Skin epidermis (tissue), 12 donors: Measurements from ENCODE around the gene DSG2.
"Not testable (repeated sequence)": the region's sequence is repeated elsewhere in the genome, so short reads cannot be mapped to it uniquely, and the experiment has no call there.

ENCODE experiments used
- H3K27ac ChIP-seq, 21 experiments: fragments of 200-600 bp; sonication (generic) in 11 of 21; one replicate each; pipeline ENCODE4 v1.5.0; 2020; ENCODE audit warnings: mild to moderate bottlenecking in 3 of 21, inconsistent platforms in 2 of 21, moderate library complexity in 2 of 21
- H3K4me3 ChIP-seq, 7 experiments: fragments of 200-600 bp; sonication (generic) in 2 of 7; one replicate each; pipeline ENCODE4 v1.5.0; 2020; ENCODE audit warnings: inconsistent platforms in 2 of 7, mild to moderate bottlenecking in 2 of 7, moderate library complexity in 1 of 7

DSG2 gene

GRCh38 chr18:31498574-31499524, 872 bp downstream of the DSG2 start:
- Histone ChIP-seq H3K4me3 (peak overlapping the region; percentile 20 to 51 (median 36)), H3K27ac (peak overlapping the region in 20 of 21 experiments; percentile 1 to 89 (median 77))

DNA sequence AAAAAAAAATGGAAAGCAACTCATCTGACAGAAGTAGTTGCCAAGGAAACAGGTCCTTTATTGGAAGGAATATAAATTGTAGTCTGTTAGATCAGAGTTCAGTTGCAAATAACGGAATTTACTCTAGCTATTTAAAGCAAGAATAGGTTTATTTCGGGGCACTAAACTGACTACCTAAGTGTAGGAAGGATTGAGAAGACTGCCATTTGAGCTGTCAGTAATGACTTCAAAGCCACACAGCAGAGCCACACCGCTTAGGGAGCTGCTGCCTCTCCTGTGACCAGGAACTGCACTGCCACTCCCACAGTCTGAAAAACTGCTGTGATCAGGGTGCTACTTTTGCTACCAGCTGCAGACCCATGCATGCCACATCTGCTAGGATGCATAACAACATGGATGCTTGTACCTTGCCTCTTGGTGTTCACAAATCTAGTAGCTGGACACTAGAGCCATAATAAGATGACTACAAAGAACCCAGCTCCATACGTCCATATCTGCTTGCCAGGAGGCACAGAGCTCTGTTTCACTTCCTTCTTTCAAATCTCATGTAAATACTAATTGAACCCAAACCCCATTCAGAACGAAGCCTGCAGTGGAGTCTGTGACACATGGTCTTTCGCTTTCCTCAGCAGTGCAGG, 2.2 kb downstream of the DSG2 start:
- Histone ChIP-seq H3K4me3 (no peak overlapping the region), H3K27ac (peak overlapping the region in 1 of 21 experiments; percentile 15)

DNA sequence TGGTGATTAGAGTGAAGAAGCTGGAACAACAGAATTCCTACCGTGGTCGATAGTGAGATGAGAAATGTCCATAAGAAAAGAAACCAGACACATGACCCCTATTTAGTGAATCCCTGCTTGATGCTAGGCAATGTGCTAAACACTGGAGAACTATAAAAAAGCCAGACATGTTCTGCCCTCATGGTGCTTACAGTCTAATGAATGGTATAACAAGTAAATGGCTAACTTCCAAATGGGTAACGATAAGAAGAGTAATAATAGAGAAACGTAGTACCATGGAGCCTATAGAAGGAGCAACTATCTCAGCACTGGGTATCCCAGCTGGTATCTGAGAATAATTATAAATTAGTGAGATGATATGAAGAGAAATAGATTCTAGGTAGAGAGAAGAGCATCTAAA, 5.0 kb downstream of the DSG2 start:
- Histone ChIP-seq H3K27ac (no peak overlapping the region), H3K4me3 (no peak overlapping the region)

GRCh38 chr18:31504455-31505147, 6.6 kb downstream of the DSG2 start:
- no peak overlapping the region for H3K4me3 ChIP-seq
- H3K27ac ChIP-seq, result peak overlapping the region in 1 of 21 experiments; percentile 39

DNA sequence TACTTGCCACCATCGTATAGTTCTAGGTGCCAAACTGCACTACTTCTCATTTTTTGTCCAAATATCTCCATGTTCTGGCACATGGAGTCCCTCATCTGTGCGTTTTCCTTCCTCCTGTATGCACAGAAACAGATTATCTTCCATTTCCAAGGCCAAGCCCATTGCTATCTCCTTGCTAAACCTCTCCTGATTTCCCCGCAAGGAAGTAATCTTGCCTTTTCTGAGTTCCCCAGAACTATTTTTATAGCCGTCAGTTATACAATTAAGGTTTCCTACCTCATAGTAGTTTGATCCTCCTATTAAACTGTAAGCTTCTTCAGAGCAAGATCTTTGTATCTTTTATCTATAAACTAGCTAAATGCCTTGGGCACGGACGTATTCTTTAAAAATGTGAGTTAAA, 7.2 kb downstream of the DSG2 start:
- Histone ChIP-seq H3K4me3 (no peak overlapping the region), H3K27ac (peak overlapping the region in 1 of 21 experiments; percentile 39)

DNA sequence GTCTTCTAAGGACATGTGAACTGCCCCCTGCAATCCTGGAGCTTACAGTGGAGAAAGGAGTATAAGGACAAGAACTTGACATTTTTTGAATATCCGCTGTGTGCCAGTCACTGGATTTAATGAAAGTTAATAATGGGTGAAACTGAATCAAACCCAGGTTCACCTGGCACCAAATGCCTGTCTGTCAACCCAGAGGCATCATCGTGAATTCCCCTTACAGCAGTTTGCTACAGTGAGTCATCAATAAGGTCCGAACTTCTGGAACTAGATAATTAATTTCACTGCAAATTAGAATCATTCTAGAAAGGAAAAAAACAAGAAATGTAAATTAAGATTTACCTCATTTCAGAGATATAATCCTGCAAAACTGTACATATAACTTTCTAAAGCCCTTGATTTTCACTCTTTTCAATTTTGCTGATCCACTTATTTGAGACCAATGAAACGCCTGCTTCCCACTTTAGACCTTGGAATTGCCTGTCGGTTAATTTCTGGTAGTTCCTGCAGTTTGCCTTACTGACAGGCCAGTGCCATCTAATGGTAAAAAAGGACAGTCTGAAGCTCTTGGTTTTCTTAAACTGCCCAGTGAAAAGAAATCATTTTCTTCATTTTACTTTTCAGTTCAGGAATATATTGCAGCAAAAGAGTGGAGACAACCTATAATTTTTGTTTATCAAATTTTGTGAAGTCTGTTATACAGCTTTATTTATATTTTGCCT, 8.2 kb downstream of the DSG2 start:
- no peak overlapping the region for H3K27ac ChIP-seq

DNA sequence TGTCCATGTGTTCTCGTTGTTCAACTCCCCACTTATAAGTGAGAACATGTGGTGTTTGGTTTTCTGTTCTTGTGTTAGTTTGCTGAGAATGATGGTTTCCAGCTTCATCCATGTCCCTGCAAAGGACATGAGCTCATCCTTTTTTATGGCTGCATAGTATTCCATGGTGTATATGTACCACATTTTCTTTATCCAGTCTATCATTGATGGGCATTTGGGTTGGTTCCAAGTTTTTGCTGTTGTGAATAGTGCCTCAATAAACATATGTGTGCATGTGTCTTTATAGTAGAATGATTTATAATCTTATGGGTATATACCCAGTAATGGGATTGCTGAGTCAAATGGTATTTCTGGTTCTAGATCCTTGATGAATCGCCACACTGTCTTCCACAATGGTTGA, 9.1 kb downstream of the DSG2 start:
- not testable (repeated sequence) for H3K4me3 ChIP-seq, H3K27ac ChIP-seq

More for the DNA sequence above, 8.2 kb downstream of the DSG2 start:
- no peak overlapping the region for H3K4me3 ChIP-seq

DNA sequence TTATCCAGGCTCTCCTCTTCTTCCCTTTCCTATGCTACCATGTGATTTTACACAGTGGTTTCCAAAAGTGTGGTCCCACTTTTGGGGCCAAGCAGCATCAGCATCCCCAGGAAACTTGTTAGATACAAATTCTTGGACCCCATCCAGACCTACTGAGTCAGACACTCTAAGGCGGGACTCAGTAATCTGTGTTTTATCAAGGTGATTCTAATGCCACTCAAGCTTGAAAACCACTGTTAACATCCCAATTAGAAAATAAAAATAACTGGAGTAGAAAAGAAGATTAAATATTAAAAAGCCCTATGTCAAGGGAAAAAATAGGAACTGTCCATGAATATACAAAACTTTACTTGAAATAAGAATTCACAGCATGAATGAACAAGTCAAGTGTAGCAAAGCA, 10.8 kb downstream of the DSG2 start:
- no peak overlapping the region for H3K4me3 ChIP-seq
- H3K27ac ChIP-seq, result peak overlapping the region in 4 of 21 experiments; percentile 12 to 77 (median 40)

GRCh38 chr18:31509571-31509970, 11.6 kb downstream of the DSG2 start:
- Histone ChIP-seq H3K4me3 (no peak overlapping the region), H3K27ac (peak overlapping the region in 7 of 21 experiments; percentile 12 to 77 (median 35))

DNA sequence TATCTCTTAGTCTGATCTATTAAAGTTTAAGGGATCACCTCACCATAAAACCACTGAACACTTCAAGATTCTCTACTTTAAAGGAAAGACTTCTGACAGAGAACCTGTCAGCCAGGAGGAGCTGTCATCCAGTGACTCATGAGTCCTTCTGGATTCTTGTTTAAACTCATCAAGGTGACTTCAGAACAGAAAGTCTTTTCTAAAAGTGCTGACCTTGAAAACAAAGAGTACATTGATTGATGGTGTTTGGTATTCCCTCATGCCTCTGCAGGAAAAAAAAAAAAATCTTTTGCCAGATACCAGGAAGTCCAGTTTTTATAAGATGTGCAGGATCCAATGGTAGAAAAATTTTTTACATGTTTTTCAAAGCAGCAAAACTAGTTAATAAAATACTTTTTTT, 12.3 kb downstream of the DSG2 start:
- Histone ChIP-seq H3K4me3 (no peak overlapping the region), H3K27ac (peak overlapping the region in 8 of 21 experiments; percentile 11 to 77 (median 52))

GRCh38 chr18:31511098-31511497, 13.1 kb downstream of the DSG2 start:
- Histone ChIP-seq H3K4me3 (no peak overlapping the region), H3K27ac (peak overlapping the region in 10 of 21 experiments; percentile 11 to 67 (median 52))

DNA sequence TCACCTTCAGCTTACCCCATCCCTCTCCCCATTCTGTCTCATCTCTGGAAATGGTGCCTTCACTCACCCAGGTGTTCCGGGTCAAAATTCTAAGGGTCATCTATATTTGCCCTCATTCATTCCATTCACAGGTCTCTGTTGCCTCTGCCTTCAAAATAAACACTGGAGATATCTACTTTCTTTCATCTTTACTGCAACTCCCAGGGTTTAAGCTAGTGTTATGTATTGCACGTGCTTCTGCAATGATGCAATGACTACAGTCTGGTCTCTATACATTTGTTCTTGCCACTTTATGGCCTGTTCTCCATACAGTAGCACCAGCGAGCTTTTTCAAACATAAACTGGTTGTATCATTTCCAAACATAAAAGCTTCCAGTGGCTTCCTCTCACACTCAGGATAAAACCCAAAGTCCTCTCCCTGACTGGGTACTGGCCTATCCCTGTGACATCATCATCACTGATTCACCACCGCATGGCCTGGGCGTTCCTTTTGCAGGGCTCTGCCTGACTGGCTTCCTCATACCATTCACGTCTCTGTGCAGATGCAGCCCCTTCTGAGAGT, 14.3 kb downstream of the DSG2 start:
- Histone ChIP-seq H3K4me3 (no peak overlapping the region), H3K27ac (peak overlapping the region in 8 of 21 experiments; percentile 2 to 69 (median 36))

- H3K27ac ChIP-seq, result peak overlapping the region in 10 of 21 experiments; percentile 3 to 59 (median 47)
- H3K4me3 ChIP-seq, result no peak overlapping the region
Observed at GRCh38 chr18:31513189-31513935, 15.4 kb downstream of the DSG2 start.

- no peak overlapping the region for H3K4me3 ChIP-seq
- H3K27ac ChIP-seq, result no peak overlapping the region
Observed at GRCh38 chr18:31516437-31516836, 18.5 kb downstream of the DSG2 start.

GRCh38 chr18:31526374-31526773, 28.4 kb downstream of the DSG2 start:
- Histone ChIP-seq H3K27ac (no peak overlapping the region), H3K4me3 (no peak overlapping the region)

DNA sequence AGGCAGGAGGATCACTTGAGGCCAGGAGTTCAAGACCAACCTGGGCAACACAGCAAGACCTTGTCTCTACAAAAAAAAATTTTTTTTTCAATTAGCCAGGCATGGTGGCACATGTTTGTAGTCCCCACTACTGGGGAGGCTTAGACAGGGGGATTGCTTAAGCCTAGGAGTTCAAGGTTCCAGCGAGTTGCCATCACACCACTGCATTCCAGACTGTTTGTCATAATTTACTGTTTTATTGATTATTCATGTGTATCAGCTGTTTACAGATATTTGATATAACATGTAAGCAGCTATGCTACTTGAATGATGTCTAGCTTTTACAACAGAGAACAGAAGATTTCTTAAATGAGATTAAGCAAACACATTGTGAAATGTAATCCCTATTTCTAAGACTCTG, 35.3 kb downstream of the DSG2 start:
- Histone ChIP-seq H3K27ac (no peak overlapping the region), H3K4me3 (no peak overlapping the region)

DNA sequence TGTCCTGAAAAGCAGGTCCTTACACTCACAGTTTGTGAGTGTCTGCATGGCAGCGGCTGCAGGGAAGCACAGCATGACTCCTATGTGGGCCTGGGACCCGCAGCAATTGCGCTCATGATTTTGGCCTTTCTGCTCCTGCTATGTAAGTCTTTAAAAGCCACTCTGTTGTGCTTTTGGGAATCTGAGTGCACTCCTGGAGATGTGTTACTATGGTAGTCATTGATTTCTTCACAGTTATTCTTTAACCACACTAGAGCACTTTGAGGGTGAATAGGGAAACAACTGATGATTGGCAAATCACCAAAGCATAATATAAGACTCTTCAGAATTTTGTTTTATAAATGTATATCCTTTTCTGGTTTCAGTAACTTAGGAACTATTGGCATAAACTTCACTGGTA, 40.9 kb downstream of the DSG2 start:
- Histone ChIP-seq H3K4me3 (no peak overlapping the region), H3K27ac (no peak overlapping the region)

- Histone ChIP-seq H3K4me3 (no peak overlapping the region), H3K27ac (no peak overlapping the region)
Observed at GRCh38 chr18:31546476-31546875, 48.5 kb downstream of the DSG2 start.

- Histone ChIP-seq H3K27ac (no peak overlapping the region), H3K4me3 (no peak overlapping the region)
Observed at GRCh38 chr18:31548853-31549252, 50.9 kb downstream of the DSG2 start.
